GM21515 (cell line): ENCODE data around the gene METTL2B.
"Not testable (repeated sequence)": the region's sequence is repeated elsewhere in the genome, so short reads cannot be mapped to it uniquely, and the experiment has no call there.

ENCODE experiments used
- ATAC-seq: cut with Tn5 transposase; IDR thresholded peaks from one replicate; pipeline ENCODE4 v1.9.1; 2021; ENCODE audit not compliant: unreplicated experiment

METTL2B gene

DNA sequence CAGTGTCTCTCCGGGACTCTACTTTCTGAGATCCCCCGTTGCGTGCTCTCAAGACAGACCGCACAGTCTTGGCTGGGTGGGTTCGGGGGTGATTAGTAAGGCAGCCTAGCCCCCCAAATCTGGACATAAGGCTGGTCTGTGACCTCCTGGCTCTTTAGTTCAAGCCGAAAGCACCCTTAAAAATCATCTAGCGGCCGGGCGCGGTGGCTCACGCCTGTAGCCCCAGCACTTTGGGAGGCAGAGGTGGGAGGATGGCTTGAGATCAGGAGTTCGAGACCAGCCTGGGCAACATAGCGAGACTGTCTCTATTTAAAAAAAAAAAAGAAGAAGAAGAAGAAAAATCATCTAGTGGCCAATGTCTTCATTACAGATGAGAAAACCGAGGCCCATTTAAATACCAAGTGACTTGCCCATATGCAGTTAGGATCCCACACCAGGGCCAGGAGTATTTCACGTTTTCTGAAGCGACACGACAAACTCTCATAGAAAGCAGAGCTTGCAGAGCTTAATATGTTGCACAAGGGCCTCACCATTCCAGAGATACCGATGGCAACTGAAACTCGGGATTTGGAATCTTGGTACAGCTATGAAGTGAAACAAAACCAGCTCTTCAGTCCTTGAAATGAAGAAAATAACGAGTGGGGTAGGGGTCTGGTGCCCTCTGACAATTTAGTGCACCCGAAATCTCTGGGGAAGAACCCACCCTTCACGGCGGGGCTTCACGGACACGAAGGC, 21.6 kb upstream of the METTL2B start:
- ATAC-seq = no peak

DNA sequence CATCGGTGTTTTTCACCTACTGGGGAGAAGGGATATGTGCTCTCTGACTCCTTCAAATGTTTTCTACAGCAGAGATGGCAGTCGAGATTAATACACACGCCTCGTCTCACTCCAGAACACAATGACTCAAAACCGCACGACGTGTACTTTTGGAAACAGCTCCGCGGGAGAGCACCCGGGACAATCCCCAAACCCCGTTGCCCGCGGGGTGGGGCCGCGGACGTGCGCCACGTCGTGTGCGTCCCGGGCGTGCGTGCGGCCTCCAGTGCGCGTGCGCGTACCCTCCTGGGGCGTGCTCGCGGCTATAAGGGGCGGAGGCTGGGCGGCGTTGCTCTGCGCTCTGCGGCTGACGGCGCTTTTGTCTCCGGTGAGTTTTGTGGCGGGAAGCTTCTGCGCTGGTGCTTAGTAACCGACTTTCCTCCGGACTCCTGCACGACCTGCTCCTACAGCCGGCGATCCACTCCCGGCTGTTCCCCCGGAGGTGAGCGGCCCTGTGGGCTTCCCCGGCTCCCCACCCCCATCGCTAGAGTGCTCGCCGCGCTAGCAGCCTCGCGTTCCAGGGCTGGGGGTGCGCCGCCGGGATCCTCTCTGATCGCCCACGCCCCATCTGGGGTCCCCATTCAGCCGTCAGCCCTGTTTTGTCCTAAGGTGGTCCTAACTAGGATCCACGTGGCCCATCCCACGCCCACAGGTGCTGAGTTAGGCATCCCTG, 20.8 kb upstream of the METTL2B start, which contains the start of gene HILPDA:
TSS of gene HILPDA (plus strand) at position 336 of the 712 bp plus-strand sequence. CDS start 1,391 bp downstream, outside the sequence.
- ATAC-seq = peak; percentile 82

DNA sequence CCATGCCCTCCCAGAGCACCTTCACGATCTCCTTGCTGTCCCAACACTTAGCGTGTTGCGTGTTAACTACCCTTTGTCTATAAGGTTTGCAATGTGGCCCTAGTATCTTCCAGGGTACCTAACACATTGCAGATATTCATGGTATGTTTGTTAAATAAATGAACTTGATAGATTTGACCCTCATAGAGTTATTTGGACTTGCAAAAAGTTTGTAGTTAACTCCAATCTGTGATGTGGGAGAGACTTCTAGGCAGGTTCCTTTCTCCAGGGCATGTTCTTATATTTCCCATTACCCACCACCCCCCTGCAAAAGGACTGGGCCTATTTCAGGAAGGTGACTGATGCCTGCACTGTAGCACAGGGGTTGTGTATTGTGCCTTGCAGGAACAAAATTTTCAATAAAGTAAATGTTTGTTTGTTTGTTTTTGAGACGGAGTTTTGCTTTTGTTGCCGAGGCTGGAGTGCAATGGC, 20.3 kb upstream of the METTL2B start:
- no peak for ATAC-seq

DNA sequence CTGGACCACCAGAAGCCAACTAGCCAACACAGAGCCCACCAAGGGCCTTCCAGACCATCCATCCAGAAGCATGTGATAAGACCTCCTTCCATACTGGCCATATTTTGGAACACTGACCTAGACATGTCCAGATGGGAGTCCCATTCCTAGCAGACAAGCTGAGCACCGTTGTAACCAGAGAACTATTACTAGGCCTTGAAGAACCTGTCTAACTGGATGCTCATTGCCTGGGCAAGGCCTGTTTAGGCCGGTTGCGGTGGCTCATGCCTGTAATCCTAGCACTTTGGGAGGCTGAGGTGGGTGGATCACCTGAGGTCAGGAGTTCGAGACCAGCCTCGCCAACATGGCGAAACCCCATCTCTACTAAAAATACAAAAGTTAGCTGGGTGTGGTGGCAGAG, 19.2 kb upstream of the METTL2B start:
- ATAC-seq = not testable (repeated sequence)

DNA sequence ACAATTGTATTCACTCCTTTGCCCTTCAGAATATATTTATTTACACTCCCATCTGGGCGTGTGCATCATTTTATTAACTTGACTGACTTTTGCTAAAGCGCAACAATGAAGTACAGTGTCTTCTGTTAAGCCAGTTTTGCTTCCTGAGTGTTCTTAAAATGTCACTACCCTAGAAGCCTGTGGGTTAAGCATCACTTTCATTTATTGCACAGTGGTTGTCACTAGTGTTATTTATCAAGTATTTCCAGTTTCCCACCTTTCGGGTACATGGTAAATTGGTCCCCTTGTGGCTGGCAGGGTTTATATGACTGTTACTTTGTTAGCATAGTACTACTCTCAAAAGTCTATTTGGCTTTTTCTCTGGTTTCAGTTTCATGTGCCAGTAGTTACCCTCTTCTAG, 17.6 kb upstream of the METTL2B start:
- ATAC-seq = peak; percentile 18

DNA sequence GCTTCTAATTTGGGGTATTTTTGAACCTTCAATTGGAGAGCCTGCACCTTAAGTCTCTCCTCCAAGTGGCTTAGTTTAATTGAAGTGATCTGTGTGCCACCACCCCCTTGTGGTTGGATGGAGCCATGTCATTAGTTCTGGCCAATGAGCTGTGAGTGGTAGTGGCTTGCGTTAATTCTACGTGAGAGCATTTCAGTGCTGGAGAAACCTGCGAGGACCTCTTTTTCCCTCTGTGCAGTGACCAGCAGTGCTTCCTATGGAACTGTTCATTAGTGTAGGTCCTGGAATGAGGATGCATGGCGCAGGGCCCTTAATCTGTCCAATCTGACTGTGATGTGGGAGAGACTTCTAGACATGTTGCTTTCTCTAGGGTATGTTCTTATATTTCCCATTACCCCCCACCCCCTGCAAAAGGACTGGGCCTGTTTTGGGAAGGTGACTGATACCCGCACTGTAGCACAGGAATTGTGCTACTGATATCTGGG, 17.1 kb upstream of the METTL2B start:
- ATAC-seq = peak; percentile 43

DNA sequence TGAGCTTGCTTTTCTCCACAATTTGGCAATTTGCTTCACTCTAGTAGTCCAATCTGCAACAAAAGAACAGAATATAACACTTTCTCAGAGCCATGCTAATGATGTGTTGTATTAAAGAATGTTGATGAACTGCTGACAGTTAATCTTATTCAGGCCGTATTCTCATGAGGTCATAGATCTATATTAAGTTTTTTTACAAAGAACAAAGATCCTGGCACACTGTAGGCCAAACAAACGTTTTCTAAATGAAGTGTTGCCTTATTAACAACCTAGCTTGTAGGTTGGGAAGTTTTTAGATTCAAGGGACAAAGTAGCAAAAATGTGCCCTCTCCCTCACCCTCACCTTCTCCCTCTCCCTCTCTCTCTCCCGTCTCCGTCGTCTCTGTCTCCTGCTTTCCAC, 14.1 kb upstream of the METTL2B start:
- ATAC-seq = no peak

DNA sequence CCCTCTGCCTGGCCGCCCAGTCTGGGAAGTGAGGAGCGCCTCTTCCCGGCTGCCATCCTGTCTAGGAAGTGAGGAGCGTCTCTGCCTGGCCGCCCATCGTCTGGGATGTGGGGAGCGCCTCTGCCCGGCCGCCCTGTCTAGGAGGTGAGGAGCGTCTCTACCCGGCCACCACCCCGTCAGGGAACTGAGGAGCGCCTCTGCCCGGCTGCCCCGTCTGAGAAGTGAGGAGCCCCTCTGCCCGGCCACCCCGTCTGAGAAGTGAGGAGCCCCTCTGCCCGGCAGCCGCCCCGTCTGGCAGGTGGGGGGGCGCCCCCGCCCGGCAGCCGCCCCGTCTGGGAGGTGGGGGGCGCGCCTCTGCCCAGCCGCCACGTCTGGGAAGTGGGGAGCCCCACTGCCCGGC, 13.2 kb upstream of the METTL2B start:
- not testable (repeated sequence) for ATAC-seq

DNA sequence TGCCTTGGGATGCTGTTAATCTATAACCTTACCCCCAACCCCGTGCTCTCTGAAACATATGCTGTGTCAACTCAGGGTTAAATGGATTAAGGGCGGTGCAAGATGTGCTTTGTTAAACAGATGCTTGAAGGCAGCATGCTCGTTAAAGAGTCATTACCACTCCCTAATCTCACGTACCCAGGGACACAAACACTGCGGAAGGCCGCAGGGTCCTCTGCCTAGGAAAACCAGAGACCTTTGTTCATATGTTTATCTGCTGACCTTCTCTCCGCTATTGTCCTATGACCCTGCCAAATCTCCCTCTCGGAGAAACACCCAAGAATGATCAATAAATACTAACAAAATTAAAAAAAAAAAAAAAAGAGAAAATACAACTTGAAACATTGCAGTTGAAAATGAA, 12.6 kb upstream of the METTL2B start:
- not testable (repeated sequence) for ATAC-seq

DNA sequence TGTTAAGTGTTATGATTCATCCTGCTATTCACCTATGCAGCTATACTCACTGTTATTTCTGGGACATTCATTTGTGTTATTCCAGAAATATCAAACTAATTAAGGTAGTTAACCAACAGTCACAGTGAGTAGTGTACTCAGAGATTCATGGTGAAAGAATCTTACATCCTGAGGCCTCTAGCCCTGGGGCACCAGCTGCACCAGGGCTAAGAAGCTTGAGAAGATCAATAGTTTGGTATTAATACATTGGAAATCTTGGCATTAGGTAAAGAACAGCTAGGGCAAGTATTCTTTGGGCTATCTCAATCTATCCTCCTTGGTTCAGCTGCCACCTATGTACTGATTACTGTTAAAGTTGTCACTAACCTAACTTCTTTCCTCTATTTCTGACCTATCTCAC, 9.7 kb upstream of the METTL2B start:
- not testable (repeated sequence) for ATAC-seq

DNA sequence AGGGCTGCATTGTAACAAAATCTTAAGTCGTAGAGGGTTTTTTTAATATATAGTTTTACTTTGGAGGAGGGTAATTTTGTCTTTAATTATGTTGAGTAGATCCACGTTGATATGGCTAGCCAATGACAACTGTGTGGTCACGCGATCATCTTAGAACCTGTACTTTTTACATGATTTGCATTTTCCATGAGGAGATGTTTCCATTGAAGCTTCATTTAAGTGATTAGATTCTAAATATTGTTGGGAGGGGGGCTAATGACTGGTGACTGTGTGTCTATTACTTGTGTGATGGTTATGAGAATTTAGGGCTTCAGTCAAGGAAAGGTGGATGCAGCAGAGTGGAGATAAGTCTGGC, 765 bp downstream of the METTL2B start:
- ATAC-seq = not testable (repeated sequence)

DNA sequence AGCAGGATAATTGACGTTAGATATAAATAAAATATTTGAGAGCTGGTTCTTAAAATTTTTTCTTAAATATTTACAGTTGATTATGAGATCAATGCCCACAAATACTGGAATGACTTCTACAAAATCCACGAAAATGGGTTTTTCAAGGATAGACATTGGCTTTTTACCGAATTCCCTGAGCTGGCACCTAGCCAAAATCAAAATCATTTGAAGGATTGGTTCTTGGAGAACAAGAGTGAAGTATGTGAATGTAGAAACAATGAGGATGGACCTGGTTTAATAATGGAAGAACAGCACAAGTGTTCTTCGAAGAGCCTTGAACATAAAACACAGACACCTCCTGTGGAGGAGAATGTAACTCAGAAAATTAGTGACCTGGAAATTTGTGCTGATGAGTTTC, 2.5 kb downstream of the METTL2B start:
- ATAC-seq = not testable (repeated sequence)

DNA sequence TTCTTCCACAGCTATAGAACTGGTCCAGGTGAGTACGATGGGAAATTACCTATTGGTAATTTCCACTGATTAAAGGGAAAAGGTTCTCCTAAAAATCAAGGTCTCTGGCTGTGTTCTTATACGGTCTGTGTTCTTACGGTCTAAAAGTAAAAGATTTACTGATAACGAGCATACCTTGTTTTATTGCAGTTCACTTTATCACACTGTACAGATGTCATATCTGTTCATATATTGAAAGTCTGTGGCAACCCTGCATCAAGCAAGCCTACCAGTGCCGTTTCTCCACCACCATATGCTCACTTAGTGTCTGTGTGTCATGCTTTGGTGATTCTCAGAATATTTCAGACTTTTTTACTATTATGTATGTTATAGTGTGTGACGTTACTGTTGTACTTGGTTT, 11.6 kb downstream of the METTL2B start:
- ATAC-seq = not testable (repeated sequence)

DNA sequence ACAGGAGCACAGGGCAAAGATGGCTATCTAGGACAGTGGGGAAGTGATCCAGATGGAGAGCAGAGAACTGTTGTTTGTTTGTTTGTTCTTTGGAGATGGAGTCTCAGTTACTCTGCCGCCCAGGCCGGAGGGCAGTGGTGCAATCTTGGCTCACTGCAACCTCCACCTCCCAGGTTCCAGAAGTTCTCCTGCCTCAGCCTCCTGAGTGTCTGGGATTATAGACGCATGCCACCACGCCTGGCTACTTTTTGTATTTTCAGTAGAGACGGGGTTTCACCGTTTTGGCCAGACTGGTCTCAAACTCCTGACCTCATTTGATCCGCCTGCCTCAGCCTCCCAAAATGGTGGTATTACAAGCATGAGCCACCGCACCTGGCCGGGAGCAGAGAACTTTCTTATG, 20.9 kb downstream of the METTL2B start:
- no peak for ATAC-seq

DNA sequence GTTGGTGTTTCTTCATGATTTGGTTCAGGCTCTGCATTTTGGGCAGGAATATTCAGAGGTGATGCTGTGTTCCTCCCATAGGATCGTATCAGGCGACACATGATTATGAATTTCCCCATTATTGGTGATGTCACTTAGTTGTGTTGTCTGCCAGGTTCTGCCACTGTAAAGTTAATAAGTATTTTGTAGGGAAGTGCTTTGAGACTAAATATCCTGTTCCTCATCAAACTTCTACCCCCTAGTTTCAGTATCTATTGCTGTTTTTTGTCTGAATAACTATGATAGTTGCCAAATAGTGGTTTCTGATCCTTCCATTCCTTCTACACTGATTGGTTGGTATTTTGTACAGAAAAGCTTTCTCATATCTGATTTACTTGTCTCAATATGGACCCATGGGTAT, 28.9 kb downstream of the METTL2B start:
- not testable (repeated sequence) for ATAC-seq

DNA sequence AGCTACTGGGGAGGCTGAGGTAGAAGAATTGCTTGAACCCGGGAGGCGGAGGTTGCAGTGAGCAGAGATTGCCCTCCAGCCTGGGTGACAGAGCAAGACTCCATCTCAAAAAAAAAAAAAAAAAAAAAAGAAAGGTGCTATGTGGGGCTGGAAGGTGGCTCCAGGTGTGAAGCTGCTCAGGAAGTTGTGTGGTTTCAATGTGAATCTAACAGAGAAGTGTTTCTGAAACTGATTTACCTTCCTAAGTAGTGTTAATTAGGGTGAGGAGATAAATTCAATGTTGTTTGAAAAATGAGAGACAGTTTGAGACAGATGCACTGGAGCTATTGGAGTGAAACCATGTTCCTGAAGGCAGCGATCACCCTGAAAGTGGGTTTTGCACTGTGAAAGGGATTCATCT, 30.3 kb downstream of the METTL2B start:
- ATAC-seq = peak; percentile 59

DNA sequence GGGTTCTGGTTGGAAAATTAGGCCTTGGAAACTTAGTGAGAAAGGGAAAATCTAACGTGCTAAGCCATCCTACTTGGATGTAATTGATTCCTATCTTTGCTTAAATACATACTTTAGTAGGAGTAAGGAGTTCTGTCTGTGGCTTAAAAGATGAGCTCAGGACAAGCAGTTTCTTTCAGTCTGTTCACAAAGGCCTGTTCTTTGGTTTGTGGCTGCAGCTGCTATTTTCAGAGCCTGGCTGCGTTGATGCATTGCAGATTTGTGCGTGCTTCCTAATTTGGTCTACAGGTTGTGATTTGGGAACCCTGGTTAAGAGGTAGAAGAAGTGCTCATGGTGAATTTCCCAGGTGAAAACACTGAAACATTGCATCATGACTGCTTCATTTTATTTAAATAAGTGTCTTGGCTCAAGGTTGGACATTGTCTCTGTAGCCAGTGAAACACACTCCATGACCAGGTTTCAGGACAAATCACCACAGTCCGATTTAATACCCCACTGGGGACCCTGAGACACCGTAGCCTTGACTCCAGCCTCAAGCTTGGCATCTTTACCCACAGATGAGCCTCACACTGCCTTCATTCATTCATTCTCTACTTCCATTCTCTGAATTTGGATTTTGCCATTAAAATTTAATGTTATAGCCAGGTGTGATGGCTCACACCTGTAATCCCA, 30.9 kb downstream of the METTL2B start:
- peak; percentile 50 for ATAC-seq

DNA sequence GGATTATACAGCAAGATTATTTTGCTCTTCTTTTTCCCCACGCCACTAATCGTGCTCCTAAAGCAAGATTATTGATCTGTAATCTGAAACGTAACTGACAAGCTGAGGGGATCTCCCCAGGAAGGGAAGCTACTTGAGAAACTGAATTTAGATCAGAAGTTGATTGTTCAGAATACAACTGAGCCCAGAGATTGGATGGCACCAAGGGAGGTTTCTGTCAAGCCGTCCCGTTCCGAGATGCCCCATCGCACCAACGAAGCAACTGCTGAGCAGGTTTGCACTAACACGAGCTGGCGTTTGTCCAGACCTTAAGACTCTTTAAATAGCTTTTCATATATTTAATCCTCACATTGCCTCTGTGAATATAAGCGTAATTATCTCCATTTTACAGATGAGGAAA, 35.1 kb downstream of the METTL2B start:
- ATAC-seq = not testable (repeated sequence)

DNA sequence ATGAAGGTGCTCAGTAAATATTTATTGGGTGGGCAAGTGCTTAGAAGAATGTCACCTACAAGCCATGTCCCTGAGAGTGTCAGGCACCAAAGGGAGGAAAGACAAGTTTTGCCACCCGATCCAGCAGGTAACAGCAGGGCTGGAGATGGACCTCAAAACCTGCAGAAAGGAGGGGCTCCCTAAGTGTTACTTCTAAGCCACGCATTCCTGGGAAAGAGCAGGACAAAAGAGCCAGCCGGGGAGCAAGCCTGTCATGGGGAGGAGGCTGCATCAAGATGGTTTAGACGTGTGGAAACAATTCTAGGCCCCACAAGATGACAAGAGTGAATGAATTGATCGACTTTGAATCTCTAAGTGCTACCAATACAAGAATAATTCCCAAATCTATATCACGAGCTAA, 38.7 kb downstream of the METTL2B start:
- not testable (repeated sequence) for ATAC-seq

DNA sequence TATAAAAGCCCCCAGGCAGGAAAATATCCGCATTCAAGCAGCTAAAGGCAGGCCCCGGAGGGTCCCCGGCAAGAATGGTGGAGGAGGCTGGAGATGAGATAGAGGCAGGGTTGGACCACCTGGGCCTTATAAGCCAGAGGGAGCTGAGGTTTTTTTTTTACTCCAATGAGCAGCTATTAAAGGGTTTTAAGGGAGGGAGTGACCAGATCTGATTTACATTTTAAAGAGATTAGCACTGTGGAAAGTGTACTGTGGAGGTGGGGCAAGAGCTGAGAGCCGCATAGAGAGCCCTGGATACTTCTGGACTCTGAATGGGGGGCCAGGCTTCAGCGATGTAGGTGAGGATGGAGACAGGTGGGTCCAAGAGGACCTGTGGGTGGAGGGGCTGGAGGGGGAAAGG, 40.5 kb downstream of the METTL2B start:
- ATAC-seq = not testable (repeated sequence)

DNA sequence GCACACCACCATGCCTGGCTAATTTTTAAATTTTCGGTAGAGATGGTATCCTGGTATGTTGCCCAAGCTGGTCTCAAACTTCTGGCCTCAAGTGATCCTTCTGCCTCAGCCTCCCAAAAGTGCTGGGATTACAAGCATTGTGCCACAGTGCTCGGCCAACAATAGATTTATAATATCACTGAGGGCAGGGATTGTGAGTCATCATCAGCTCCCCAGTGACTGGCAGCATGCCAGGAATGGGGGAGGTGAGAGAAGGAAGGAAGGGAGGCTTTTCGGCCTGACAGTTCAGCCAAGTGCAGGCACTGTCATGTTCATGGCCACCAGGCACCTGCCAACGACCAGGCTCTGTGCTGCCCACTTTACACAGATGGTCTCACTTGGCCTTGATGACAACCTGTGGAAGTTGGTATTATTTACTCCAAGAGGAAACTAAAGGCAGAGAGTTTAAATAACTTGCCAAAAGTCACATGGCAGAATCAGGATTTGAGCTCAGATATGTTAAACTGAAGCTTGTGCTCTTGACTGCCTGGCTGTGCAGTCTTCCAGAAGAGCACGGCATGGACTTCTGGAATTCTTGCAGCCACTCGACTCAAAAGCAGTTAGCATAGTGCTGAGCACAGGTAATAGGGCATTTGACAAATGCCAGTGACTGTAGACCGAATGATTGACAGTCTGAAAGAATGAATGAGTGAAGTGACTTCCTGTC, 46.8 kb downstream of the METTL2B start:
- not testable (repeated sequence) for ATAC-seq
